GM10266 (cell line): Measurements from ENCODE around the gene GLIS2.

Experiments used
- DNase-seq: peaks from one replicate; pipeline ENCODE4 v3.0.0; 2012; ENCODE audit errors: extremely low spot score
- TF ChIP-seq, protein P1 (sequence below): IDR thresholded peaks from 2 replicates; pipeline ENCODE4 v1.5.1; 2012; ENCODE audit warnings: mild to moderate bottlenecking, low read depth; ENCODE audit not compliant: control insufficient read depth, insufficient read depth; ENCODE audit errors: missing control alignments

GLIS2 gene

DNA sequence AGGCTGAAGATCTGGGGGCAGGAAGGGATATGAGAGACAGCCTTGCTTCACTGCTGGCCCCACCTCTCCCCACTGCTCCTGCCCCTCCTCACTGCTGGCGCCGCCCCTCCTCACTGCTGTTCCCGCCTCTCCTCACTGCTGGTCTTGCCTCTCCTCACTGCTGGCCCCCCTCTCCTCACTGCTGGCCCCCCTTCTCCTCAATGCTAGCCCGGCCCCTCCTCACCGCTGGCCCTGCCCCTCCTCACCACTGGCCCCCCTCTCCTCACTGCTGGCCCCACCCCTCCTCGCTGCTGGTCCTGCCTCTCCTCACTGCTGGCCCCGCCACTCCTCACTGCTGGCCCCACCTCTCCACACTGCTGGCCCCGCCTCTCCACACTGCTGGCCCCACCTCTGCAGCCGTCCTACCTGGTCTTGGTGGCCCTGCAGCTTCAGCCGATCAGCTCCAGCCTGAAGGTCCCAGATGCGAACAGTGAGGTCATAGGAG is 44.7 kb downstream of the GLIS2 start:
- DNase-seq = no peak
- TF ChIP-seq, protein P1, sequence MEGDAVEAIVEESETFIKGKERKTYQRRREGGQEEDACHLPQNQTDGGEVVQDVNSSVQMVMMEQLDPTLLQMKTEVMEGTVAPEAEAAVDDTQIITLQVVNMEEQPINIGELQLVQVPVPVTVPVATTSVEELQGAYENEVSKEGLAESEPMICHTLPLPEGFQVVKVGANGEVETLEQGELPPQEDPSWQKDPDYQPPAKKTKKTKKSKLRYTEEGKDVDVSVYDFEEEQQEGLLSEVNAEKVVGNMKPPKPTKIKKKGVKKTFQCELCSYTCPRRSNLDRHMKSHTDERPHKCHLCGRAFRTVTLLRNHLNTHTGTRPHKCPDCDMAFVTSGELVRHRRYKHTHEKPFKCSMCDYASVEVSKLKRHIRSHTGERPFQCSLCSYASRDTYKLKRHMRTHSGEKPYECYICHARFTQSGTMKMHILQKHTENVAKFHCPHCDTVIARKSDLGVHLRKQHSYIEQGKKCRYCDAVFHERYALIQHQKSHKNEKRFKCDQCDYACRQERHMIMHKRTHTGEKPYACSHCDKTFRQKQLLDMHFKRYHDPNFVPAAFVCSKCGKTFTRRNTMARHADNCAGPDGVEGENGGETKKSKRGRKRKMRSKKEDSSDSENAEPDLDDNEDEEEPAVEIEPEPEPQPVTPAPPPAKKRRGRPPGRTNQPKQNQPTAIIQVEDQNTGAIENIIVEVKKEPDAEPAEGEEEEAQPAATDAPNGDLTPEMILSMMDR = no peak

DNA sequence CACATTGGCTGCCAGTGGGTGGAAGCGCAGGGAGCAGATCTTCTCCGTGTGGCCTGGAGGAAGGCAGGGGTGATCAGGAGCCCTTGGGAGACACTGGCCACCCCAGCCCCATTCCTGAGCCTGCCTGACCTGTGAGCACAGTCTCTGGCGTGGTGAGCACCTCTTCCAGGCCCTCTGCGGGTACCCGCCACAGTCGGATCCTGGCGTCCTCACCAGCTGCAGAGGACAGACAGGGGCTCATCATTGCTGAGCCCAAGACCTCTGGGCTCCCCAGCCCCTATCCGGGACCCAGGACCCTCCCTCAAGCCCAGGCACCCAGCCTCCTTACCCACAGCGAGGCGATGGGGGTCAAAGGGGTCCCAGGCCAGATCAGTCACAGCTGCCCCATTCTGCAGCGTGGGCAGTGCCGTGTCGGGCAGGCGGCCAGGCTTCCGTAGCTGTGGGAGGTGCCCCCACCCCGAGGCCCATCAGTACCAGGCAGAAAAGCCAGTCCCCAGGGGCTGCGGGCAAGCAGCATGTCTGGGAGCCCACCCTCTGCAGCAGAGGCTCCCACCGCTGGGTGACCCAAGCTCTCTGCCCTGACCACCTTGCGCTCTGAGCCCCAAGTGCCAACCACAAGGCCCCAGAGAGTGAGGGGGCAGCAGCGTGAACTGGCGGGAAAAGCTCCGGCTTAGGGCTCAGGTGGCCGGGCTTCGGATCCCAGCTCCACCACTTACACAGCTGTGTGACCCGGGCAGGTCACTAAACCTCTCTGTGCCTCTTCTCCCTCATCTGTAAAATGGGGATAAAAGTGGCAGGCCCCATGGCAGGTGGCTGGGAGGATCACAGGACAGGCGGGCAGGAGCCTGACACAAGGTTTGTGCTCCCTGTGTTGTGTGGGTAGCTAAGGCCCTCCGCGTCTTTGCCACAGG is 45.4 kb downstream of the GLIS2 start:
- TF ChIP-seq, protein P1 = no peak

GRCh38 chr16:4361944-4362311 is 46.1 kb downstream of the GLIS2 start:
- DNase-seq = no peak
- TF ChIP-seq, protein P1 = no peak

More for the DNA sequence above, 45.4 kb downstream of the GLIS2 start:
- no peak for DNase-seq

DNA sequence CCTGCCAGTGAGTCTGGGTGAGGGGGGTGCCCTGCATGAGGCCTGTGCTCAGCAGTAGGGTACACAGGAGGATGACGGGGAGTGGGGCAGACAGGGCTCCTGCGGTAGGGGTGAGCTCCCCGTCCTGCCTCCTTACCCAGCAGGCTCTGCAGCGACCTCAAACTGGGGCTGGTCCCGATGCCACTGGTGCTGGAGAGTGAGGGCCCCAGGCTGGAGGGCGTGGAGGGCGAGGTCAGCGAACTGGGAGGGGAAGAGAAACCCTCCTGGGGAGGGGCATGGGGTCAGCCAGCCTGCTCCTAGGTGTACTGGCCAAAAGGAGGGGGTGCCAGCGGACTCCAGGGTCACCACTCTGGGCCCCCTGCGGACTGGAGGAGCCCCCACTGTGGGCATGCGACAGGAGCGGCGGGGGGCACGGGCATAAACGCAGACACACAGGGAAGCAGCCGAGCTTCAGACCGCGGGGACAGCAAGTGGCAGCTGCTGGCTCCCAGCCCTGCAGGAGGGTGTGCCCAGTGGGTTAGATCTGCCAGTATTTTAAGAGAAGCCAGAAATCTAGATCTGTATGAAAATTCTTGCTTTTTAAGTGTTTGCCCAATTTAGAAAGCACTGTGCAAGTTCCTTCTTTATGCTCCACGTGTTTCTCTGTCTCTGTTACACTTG is 46.7 kb downstream of the GLIS2 start:
- TF ChIP-seq, protein P1 = no peak
- DNase-seq = no peak

DNA sequence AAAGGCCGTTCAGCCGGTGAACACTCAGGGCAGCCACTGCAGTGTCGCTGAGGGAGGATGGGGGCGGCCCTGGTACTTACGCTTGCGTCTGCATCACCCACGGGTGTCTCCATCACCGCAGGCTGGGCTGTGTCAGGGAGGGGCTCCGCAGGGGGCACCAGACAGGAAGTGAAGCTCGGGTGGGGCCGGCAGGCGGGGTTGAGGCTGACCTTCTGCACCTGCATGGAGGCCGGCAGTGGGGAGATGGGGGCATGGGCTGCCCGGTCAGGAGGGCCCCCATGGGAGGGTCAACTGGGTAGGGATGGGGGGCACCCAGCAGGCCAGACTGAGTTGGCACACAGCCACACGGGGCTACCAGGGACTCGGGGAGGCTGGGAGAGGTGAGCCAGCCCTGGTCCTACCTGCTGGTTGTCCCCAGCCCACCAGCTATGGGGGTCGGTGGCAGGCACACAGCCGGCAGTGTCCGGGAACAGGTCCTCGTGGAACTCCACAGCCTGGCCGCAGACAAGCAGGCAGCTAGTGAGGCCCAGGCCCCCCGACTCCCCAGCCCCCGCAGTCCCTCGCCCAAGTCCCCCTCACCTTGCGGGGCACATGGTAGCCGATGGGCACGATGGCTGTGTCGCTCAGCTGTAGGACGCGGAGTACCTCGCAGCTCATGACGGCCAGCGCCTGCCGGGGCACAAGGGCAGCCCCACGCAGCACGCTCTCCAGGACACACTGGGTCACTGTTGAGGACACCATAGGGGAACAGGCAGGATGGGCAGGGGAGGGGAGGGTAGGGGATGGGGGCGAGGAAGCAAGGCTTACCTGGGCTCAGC is 48.5 kb downstream of the GLIS2 start:
- no peak for DNase-seq
- TF ChIP-seq, protein P1 = no peak

GRCh38 chr16:4365014-4365406 is 49.1 kb downstream of the GLIS2 start:
- TF ChIP-seq, protein P1 = no peak

More at GRCh38 chr16:4365014-4365406, 49.1 kb downstream of the GLIS2 start:
- no peak for DNase-seq
